ENCODE data around the gene ZNF460. TPM values are rescaled to one million over a fixed set of nuclear protein-coding genes. Genes with fewer than 3 reads are reported as not detected.

The ZNF460 gene
- total RNA-seq, 1 experiment from 2014 or later = 43.1 TPM

DNA sequence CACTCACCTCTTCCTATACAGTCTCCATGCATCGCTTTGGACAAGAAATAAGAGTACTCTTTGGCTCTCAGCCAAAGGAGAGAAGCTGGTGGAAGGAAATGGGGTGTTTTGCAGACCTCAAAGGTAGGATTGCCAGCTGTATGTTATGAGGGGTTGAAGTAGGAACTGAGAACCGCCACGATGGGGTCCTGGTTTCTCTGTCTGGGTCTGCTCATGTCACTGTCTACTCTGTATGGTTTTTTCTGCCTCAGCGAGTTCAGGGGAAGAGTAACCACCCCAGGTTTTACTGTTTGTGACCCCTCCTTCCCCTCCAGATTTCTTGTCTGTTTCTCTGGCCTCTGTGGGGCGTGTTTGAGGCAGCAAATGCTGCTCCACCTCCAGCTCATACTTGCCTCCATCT lies 35.8 kb upstream of the ZNF460 start:
- ChIA-PET RAD21 (ENCODE audit: low non-redundant PET in 1 of 2, low total read pairs in 2 of 2, uncharacterized antibody in 2 of 2, unreplicated experiment in 2 of 2) (no interaction called here), POLR2A (no interaction called here), CTCF (no interaction called here)
- intact Hi-C loops (cut with micrococcal nuclease) = no loop called here
- no peaks in the 10 kb centered on the region for H3K27me3 ChIP-seq (ENCODE audit: insufficient read depth, low read length)
- BruUV-seq (replicated peaks) = no TSS peak
- peaks cover 6 to 16% of the 10 kb centered on the region in 2 experiments; a peak in 3 of 4 replicates for H3K4me1 ChIP-seq (ENCODE audit: control insufficient read depth in 1 of 2, insufficient read depth in 2 of 2, low read length in 2 of 2)
- peaks cover 4 to 16% of the 10 kb centered on the region in 2 experiments; a peak in 3 of 4 replicates for H3K36me3 ChIP-seq (ENCODE audit: control insufficient read depth in 1 of 2, insufficient read depth in 2 of 2, low read length in 2 of 2)
- no peak overlapping the region for H2AFZ ChIP-seq (ENCODE audit: low read depth, low read length, poor library complexity, severe bottlenecking)
- H3K9ac ChIP-seq (ENCODE audit: low read length) = no peak overlapping the region
- no peak overlapping the region for H3K27ac ChIP-seq (ENCODE audit: low read depth, low read length)
- TF ChIP-seq JUND (IDR thresholded peaks at IDR 0.05) = no peak
- ATAC-seq = no peak
- H4K20me1 ChIP-seq (ENCODE audit: insufficient read depth) = no peaks in the 10 kb centered on the region
- H3K79me2 ChIP-seq (ENCODE audit: insufficient read depth, low read length) = peaks cover 39% of the 10 kb centered on the region
- no peaks in the 10 kb centered on the region for H3K9me2 ChIP-seq (ENCODE audit: insufficient read depth)
- H3K9me3 ChIP-seq (ENCODE audit: control insufficient read depth in 1 of 2, insufficient read depth in 1 of 2, low read depth in 1 of 2, low read length in 2 of 2) = no peaks in the 10 kb centered on the region
- H3K4me2 ChIP-seq (ENCODE audit: low read length) = no peak overlapping the region
- H3K4me3 ChIP-seq (replicated peaks in 1 of 2; ENCODE audit: low read depth in 1 of 2, low read length in 2 of 2) = no peak overlapping the region
- no peak for DNase-seq (ENCODE audit: low read depth, low spot score)

DNA sequence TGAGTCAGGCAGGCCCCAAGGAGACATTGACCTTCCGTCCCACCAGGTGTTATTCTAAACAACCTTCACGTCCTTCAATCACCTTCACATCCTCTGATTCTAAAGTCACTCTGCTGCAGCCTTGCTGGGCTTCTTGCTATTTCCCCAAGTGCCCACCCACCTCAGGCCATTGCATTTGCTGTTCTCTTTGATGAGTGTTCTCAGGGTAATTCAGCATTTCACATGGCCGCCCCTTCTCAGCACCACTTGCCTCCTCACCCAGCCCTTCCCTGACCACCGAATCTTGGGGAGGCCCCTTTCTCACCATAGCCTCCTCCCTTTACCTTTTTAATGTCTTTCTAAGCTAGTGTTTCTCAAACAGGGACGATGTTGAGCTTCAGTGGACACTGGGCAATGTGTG lies 35.2 kb upstream of the ZNF460 start:
- ChIA-PET RAD21 (ENCODE audit: low non-redundant PET in 1 of 2, low total read pairs in 2 of 2, uncharacterized antibody in 2 of 2, unreplicated experiment in 2 of 2) (no interaction called here), POLR2A (no interaction called here), CTCF (no interaction called here)
- H3K9me2 ChIP-seq (ENCODE audit: insufficient read depth) = no peaks in the 10 kb centered on the region
- peaks cover 4 to 16% of the 10 kb centered on the region in 2 experiments; a peak in 3 of 4 replicates for H3K36me3 ChIP-seq (ENCODE audit: control insufficient read depth in 1 of 2, insufficient read depth in 2 of 2, low read length in 2 of 2)
- no peaks in the 10 kb centered on the region for H4K20me1 ChIP-seq (ENCODE audit: insufficient read depth)
- no TSS peak for BruUV-seq (replicated peaks)
- H3K4me3 ChIP-seq (replicated peaks in 1 of 2; ENCODE audit: low read depth in 1 of 2, low read length in 2 of 2) = no peak overlapping the region
- peaks cover 3 to 14% of the 10 kb centered on the region in 2 experiments; a peak in 3 of 4 replicates for H3K4me1 ChIP-seq (ENCODE audit: control insufficient read depth in 1 of 2, insufficient read depth in 2 of 2, low read length in 2 of 2)
- no peak overlapping the region for H3K27ac ChIP-seq (ENCODE audit: low read depth, low read length)
- ATAC-seq (no peak), DNase-seq (ENCODE audit: low read depth, low spot score) (no peak)
- no peaks in the 10 kb centered on the region for H3K9me3 ChIP-seq (ENCODE audit: control insufficient read depth in 1 of 2, insufficient read depth in 1 of 2, low read depth in 1 of 2, low read length in 2 of 2)
- no peak overlapping the region for H3K4me2 ChIP-seq (ENCODE audit: low read length)
- no peaks in the 10 kb centered on the region for H3K27me3 ChIP-seq (ENCODE audit: insufficient read depth, low read length)
- H3K9ac ChIP-seq (ENCODE audit: low read length) = no peak overlapping the region
- intact Hi-C loops (cut with micrococcal nuclease) = no loop called here
- H2AFZ ChIP-seq (ENCODE audit: low read depth, low read length, poor library complexity, severe bottlenecking) = no peak overlapping the region
- H3K79me2 ChIP-seq (ENCODE audit: insufficient read depth, low read length) = peaks cover 39% of the 10 kb centered on the region
- TF ChIP-seq YY1 (IDR thresholded peaks at IDR 0.05; ENCODE audit: extremely low read depth, insufficient replicate concordance, low read depth, low read length) (no peak), CBX3 (IDR thresholded peaks at IDR 0.05; ENCODE audit: low read depth) (no peak), EGR1 (IDR thresholded peaks at IDR 0.05; ENCODE audit: low read depth) (no peak), POLR2A (IDR thresholded peaks at IDR 0.05; ENCODE audit: borderline replicate concordance, extremely low read depth, insufficient read depth, insufficient read length) (no peak), ZFX (IDR thresholded peaks at IDR 0.05) (no peak), POLR2AphosphoS5 (IDR thresholded peaks at IDR 0.05; ENCODE audit: low read depth, low read length) (no peak), SP1 (IDR thresholded peaks at IDR 0.05; ENCODE audit: low read depth) (no peak), SRF (IDR thresholded peaks at IDR 0.05; ENCODE audit: low read depth) (no peak), EZH2 (IDR thresholded peaks at IDR 0.05) (no peak), CEBPB (IDR thresholded peaks at IDR 0.05; ENCODE audit: low read depth) (no peak), SIN3A (IDR thresholded peaks at IDR 0.05; ENCODE audit: low read depth) (no peak), EZH2phosphoT487 (IDR thresholded peaks at IDR 0.05; ENCODE audit: borderline replicate concordance) (no peak)
- TF ChIP-seq, protein P1, sequence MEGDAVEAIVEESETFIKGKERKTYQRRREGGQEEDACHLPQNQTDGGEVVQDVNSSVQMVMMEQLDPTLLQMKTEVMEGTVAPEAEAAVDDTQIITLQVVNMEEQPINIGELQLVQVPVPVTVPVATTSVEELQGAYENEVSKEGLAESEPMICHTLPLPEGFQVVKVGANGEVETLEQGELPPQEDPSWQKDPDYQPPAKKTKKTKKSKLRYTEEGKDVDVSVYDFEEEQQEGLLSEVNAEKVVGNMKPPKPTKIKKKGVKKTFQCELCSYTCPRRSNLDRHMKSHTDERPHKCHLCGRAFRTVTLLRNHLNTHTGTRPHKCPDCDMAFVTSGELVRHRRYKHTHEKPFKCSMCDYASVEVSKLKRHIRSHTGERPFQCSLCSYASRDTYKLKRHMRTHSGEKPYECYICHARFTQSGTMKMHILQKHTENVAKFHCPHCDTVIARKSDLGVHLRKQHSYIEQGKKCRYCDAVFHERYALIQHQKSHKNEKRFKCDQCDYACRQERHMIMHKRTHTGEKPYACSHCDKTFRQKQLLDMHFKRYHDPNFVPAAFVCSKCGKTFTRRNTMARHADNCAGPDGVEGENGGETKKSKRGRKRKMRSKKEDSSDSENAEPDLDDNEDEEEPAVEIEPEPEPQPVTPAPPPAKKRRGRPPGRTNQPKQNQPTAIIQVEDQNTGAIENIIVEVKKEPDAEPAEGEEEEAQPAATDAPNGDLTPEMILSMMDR (IDR thresholded peaks at IDR 0.05 in 2 of 3, conservative IDR thresholded peaks at IDR 0.05 in 1 of 3; ENCODE audit: borderline replicate concordance in 1 of 3, insufficient read depth in 1 of 3, low read depth in 2 of 3, low read length in 2 of 3) = no peak
- TF ChIP-seq, protein P2, sequence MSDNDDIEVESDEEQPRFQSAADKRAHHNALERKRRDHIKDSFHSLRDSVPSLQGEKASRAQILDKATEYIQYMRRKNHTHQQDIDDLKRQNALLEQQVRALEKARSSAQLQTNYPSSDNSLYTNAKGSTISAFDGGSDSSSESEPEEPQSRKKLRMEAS (IDR thresholded peaks at IDR 0.05) = no peak
- TF ChIP-seq, protein P3, sequence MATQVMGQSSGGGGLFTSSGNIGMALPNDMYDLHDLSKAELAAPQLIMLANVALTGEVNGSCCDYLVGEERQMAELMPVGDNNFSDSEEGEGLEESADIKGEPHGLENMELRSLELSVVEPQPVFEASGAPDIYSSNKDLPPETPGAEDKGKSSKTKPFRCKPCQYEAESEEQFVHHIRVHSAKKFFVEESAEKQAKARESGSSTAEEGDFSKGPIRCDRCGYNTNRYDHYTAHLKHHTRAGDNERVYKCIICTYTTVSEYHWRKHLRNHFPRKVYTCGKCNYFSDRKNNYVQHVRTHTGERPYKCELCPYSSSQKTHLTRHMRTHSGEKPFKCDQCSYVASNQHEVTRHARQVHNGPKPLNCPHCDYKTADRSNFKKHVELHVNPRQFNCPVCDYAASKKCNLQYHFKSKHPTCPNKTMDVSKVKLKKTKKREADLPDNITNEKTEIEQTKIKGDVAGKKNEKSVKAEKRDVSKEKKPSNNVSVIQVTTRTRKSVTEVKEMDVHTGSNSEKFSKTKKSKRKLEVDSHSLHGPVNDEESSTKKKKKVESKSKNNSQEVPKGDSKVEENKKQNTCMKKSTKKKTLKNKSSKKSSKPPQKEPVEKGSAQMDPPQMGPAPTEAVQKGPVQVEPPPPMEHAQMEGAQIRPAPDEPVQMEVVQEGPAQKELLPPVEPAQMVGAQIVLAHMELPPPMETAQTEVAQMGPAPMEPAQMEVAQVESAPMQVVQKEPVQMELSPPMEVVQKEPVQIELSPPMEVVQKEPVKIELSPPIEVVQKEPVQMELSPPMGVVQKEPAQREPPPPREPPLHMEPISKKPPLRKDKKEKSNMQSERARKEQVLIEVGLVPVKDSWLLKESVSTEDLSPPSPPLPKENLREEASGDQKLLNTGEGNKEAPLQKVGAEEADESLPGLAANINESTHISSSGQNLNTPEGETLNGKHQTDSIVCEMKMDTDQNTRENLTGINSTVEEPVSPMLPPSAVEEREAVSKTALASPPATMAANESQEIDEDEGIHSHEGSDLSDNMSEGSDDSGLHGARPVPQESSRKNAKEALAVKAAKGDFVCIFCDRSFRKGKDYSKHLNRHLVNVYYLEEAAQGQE (IDR thresholded peaks at IDR 0.05; ENCODE audit: low read depth) = no peak

Measured in HCT116 (cell line).